ENCODE results near the gene RIC8A. TPM values are rescaled to one million over a fixed set of nuclear protein-coding genes. Genes with fewer than 3 reads are reported as not detected.
"Not testable (repeated sequence)": the region's sequence is repeated elsewhere in the genome, so short reads cannot be mapped to it uniquely, and the experiment has no call there.

Gene RIC8A
- total RNA-seq (2014; rRNA removed; shearing (Covaris generic)) = 171 and 178 TPM in 2 replicates

GRCh38 chr11:207208-207862 is at the start of gene RIC8A, which contains the start of gene BET1L:
Gene RIC8A (plus strand): TSS chr11:207708. CDS start chr11:208855, 1,147 bp downstream.
Gene BET1L (minus strand): TSS chr11:207399. CDS start chr11:207321, 78 bp downstream.
- peak; percentile 97 for DNase-seq (ENCODE audit: low read depth)

GRCh38 chr11:180242-180641 is 27.3 kb upstream of the RIC8A start:
- not testable (repeated sequence) for DNase-seq (ENCODE audit: low read depth)

GRCh38 chr11:189200-189783 is 18.2 kb upstream of the RIC8A start:
- DNase-seq (ENCODE audit: low read depth) = not testable (repeated sequence)

GRCh38 chr11:189843-190311 is 17.6 kb upstream of the RIC8A start:
- not testable (repeated sequence) for DNase-seq (ENCODE audit: low read depth)

- DNase-seq (ENCODE audit: low read depth) = not testable (repeated sequence)
Measured at GRCh38 chr11:190546-190945, 17.0 kb upstream of the RIC8A start.

GRCh38 chr11:191490-192478 is 15.7 kb upstream of the RIC8A start:
- DNase-seq (ENCODE audit: low read depth) = not testable (repeated sequence)

- DNase-seq (ENCODE audit: low read depth) = not testable (repeated sequence)
Measured at GRCh38 chr11:192674-193128, 14.8 kb upstream of the RIC8A start, which contains the start of gene SCGB1C1. Gene SCGB1C1 (plus strand): TSS chr11:193078. CDS start chr11:193100, 22 bp downstream.

- DNase-seq (ENCODE audit: low read depth) = not testable (repeated sequence)
Measured at GRCh38 chr11:193481-193880, 14.0 kb upstream of the RIC8A start.

- peak; percentile 30 for DNase-seq (ENCODE audit: low read depth)
Measured at GRCh38 chr11:196786-197731, 10.4 kb upstream of the RIC8A start.

GRCh38 chr11:197741-198235 is 9.7 kb upstream of the RIC8A start:
- no peak for DNase-seq (ENCODE audit: low read depth)

GRCh38 chr11:198236-198806 is 9.2 kb upstream of the RIC8A start:
- no peak for DNase-seq (ENCODE audit: low read depth)

- no peak for DNase-seq (ENCODE audit: low read depth)
Measured at GRCh38 chr11:199004-199581, 8.4 kb upstream of the RIC8A start.

GRCh38 chr11:199782-200181 is 7.7 kb upstream of the RIC8A start:
- no peak for DNase-seq (ENCODE audit: low read depth)

- DNase-seq (ENCODE audit: low read depth) = no peak
Measured at GRCh38 chr11:200224-201003, 7.1 kb upstream of the RIC8A start.

- DNase-seq (ENCODE audit: low read depth) = no peak
Measured at GRCh38 chr11:201966-202365, 5.5 kb upstream of the RIC8A start.

- no peak for DNase-seq (ENCODE audit: low read depth)
Measured at GRCh38 chr11:202490-202889, 5.0 kb upstream of the RIC8A start.

- no peak for DNase-seq (ENCODE audit: low read depth)
Measured at GRCh38 chr11:203056-203944, 4.2 kb upstream of the RIC8A start.
